ENCODE measurements around the gene ILDR1.
"Not testable (repeated sequence)": the region's sequence is repeated elsewhere in the genome, so short reads cannot be mapped to it uniquely, and the experiment has no call there.

ILDR1 gene

DNA sequence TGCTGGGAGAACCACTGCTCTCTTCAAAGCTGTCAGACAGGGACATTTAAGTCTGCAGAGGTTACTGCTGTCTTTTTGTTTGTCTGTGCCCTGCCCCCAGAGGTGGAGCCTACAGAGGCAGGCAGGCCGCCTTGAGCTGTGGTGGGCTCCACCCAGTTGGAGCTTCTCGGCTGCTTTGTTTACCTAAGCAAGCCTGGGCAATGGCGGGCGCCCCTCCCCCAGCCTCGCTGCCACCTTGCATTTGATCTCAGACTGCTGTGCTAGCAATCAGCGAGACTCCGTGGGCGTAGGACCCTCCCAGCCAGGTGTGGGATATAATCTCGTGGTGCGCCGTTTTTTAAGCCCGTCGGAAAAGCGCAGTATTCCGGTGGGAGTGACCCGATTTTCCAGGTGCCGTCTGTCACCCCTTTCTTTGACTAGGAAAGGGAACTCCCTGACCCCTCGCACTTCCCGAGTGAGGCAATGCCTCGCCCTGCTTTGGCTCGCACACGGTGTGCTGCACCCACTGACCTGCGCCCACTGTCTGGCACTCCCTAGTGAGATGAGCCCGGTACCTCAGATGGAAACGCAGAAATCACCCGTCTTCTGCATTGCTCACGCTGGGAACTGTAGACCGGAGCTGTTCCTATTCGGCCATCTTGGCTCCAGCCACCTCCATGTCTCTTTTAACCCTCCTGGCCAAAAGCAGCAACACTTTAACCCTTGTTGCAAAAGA lies 83.7 kb downstream of the ILDR1 start:
- DNase-seq, result not testable (repeated sequence)

Data from GF-D8 (cell line).